Neural cell (in vitro differentiated cells): Measurements from ENCODE around the gene LSMEM2. TPM values are rescaled to one million over a fixed set of nuclear protein-coding genes. Genes with fewer than 3 reads are reported as not detected.

Experiments used
- H2AFZ ChIP-seq: fragments of 200-600, 300-800 bp; sonication (generic), shearing (Covaris generic); 2 replicates; pipeline ENCODE4 v1.6.0; 2014; ENCODE audit warnings: low read depth, mild to moderate bottlenecking, antibody characterized with exemption, low read length, moderate library complexity
- H3F3A ChIP-seq: fragments of 200-600 bp; shearing (Covaris generic); 2 replicates; pipeline ENCODE4 v1.6.1; 2016; ENCODE audit warnings: mild to moderate bottlenecking, moderate library complexity, mixed read lengths, antibody characterized with exemption, low read length; ENCODE audit not compliant: insufficient read depth, poor library complexity, severe bottlenecking
- H3K27ac ChIP-seq: fragments of 200-600, 300-800 bp; sonication (generic), shearing (Covaris generic); 2 replicates; pipeline ENCODE4 v1.5.1; 2014; ENCODE audit warnings: mild to moderate bottlenecking, low read length, moderate library complexity
- H3K27me3 ChIP-seq: fragments of 300-800, 200-600 bp; sonication (generic), shearing (Covaris generic); 2 replicates; pipeline ENCODE4 v1.6.0; 2014; ENCODE audit warnings: mild to moderate bottlenecking, low read depth, low read length, moderate library complexity; ENCODE audit not compliant: insufficient read depth
- H3K36me3 ChIP-seq: fragments of 300-800, 200-600 bp; sonication (generic), shearing (Covaris generic); 2 replicates; pipeline ENCODE4 v1.5.1; 2014; ENCODE audit warnings: mild to moderate bottlenecking, antibody characterized with exemption, low read length, moderate library complexity; ENCODE audit not compliant: insufficient read depth
- H3K4me2 ChIP-seq: fragments of 300-800, 200-600 bp; sonication (generic), shearing (Covaris generic); 2 replicates; pipeline ENCODE4 v1.6.0; 2014; ENCODE audit warnings: mild to moderate bottlenecking, low read length
- H3K4me3 ChIP-seq: fragments of 300-800, 200-600 bp; sonication (generic), shearing (Covaris generic); 2 replicates; pipeline ENCODE4 v1.5.1; 2014; ENCODE audit warnings: mild to moderate bottlenecking, low read length, moderate library complexity
- H3K79me2 ChIP-seq: fragments of 200-600 bp; shearing (Covaris generic); replicated peaks from 2 replicates; pipeline ENCODE4 v1.6.0; 2014; ENCODE audit warnings: mild to moderate bottlenecking, low read length, moderate library complexity; ENCODE audit not compliant: insufficient read depth
- H3K9ac ChIP-seq: fragments of 300-800, 200-600 bp; sonication (generic), shearing (Covaris generic); 2 replicates; pipeline ENCODE4 v1.6.1; 2016; ENCODE audit warnings: mild to moderate bottlenecking, low read length, mixed read lengths
- H3K9me2 ChIP-seq: fragments of 200-600 bp; shearing (Covaris generic); 2 replicates; pipeline ENCODE4 v1.6.1; 2016; ENCODE audit warnings: mild to moderate bottlenecking, low read length, mixed read lengths; ENCODE audit not compliant: insufficient read depth
- H3K9me3 ChIP-seq: fragments of 200-600, 300-800 bp; sonication (generic), shearing (Covaris generic); 2 replicates; pipeline ENCODE4 v1.6.1; 2016; ENCODE audit warnings: mild to moderate bottlenecking, mixed run types, low read length, moderate library complexity, mixed read lengths
- H4K20me1 ChIP-seq: fragments of 200-600 bp; shearing (Covaris generic); 2 replicates; pipeline ENCODE4 v1.6.1; 2016; ENCODE audit warnings: mild to moderate bottlenecking, mixed run types; ENCODE audit not compliant: insufficient read depth
- EP300 ChIP-seq: fragments of 450-650 bp; conservative IDR thresholded peaks from 2 replicates; pipeline ENCODE4 v1.6.1; 2014; ENCODE audit warnings: antibody characterized with exemption, mild to moderate bottlenecking, moderate library complexity; ENCODE audit not compliant: poor library complexity, severe bottlenecking
- EZH2 ChIP-seq: fragments of 200-600, 300-800 bp; shearing (Covaris generic), sonication (generic); IDR thresholded peaks from 2 replicates; pipeline ENCODE4 v1.6.1; 2014; ENCODE audit warnings: antibody characterized with exemption, low read length, borderline replicate concordance, mild to moderate bottlenecking; ENCODE audit not compliant: insufficient read depth, poor library complexity, severe bottlenecking
- MXI1 ChIP-seq: fragments of 450-650 bp; conservative IDR thresholded peaks from 2 replicates; pipeline ENCODE4 v1.6.1; 2014; ENCODE audit warnings: antibody characterized with exemption, mild to moderate bottlenecking; ENCODE audit not compliant: poor library complexity, severe bottlenecking
- POLR2AphosphoS5 ChIP-seq: IDR thresholded peaks from 2 replicates; pipeline ENCODE4 v1.6.1; 2012
- RAD21 ChIP-seq: fragments of 450-650 bp; conservative IDR thresholded peaks from 2 replicates; pipeline ENCODE4 v1.6.1; 2014; ENCODE audit warnings: antibody characterized with exemption, mild to moderate bottlenecking, moderate library complexity
- SMC3 ChIP-seq: fragments of 450-650 bp; conservative IDR thresholded peaks from 2 replicates; pipeline ENCODE4 v1.6.1; 2014; ENCODE audit warnings: antibody characterized with exemption, mild to moderate bottlenecking, moderate library complexity; ENCODE audit not compliant: poor library complexity
- TAF1 ChIP-seq: IDR thresholded peaks from 2 replicates; pipeline ENCODE4 v1.6.1; 2012; ENCODE audit warnings: low read depth
- polyA plus RNA-seq: library from polyadenylated mRNA; depleted of rRNA; stranded (reverse); fragments of >200 nt; gene quantifications from 2 replicates; pipeline ENCODE4 v1.2.3, GENCODE V29; 2014
- TF ChIP-seq, protein P1 (sequence below): IDR thresholded peaks from 2 replicates; pipeline ENCODE4 v1.6.1; 2012; ENCODE audit warnings: borderline replicate concordance
- TF ChIP-seq, protein P2 (sequence below): fragments of 450-650 bp; IDR thresholded peaks from 2 replicates; pipeline ENCODE4 v1.5.1; 2014; ENCODE audit warnings: antibody characterized with exemption, mild to moderate bottlenecking, moderate library complexity; ENCODE audit not compliant: poor library complexity, severe bottlenecking

LSMEM2 gene
- polyA plus RNA-seq, 1 donor from 2014 or later = not detected

GRCh38 chr3:50266836-50267235, 12.1 kb upstream of the LSMEM2 start:
- Histone ChIP-seq H3K36me3 (no peaks in the 10 kb centered on the region), H3K9ac (no peak overlapping the region), H3K9me3 (no peaks in the 10 kb centered on the region), H3F3A (no peaks in the 10 kb centered on the region), H3K4me2 (no peak overlapping the region), H2AFZ (no peak overlapping the region), H3K9me2 (no peaks in the 10 kb centered on the region), H3K27me3 (no peaks in the 10 kb centered on the region), H3K79me2 (no peaks in the 10 kb centered on the region), H3K4me3 (no peak overlapping the region), H4K20me1 (no peaks in the 10 kb centered on the region), H3K27ac (no peak overlapping the region)
- TF ChIP-seq TAF1 = no peak
- TF ChIP-seq RAD21 = no peak
- TF ChIP-seq MXI1 = no peak
- TF ChIP-seq, protein P1, sequence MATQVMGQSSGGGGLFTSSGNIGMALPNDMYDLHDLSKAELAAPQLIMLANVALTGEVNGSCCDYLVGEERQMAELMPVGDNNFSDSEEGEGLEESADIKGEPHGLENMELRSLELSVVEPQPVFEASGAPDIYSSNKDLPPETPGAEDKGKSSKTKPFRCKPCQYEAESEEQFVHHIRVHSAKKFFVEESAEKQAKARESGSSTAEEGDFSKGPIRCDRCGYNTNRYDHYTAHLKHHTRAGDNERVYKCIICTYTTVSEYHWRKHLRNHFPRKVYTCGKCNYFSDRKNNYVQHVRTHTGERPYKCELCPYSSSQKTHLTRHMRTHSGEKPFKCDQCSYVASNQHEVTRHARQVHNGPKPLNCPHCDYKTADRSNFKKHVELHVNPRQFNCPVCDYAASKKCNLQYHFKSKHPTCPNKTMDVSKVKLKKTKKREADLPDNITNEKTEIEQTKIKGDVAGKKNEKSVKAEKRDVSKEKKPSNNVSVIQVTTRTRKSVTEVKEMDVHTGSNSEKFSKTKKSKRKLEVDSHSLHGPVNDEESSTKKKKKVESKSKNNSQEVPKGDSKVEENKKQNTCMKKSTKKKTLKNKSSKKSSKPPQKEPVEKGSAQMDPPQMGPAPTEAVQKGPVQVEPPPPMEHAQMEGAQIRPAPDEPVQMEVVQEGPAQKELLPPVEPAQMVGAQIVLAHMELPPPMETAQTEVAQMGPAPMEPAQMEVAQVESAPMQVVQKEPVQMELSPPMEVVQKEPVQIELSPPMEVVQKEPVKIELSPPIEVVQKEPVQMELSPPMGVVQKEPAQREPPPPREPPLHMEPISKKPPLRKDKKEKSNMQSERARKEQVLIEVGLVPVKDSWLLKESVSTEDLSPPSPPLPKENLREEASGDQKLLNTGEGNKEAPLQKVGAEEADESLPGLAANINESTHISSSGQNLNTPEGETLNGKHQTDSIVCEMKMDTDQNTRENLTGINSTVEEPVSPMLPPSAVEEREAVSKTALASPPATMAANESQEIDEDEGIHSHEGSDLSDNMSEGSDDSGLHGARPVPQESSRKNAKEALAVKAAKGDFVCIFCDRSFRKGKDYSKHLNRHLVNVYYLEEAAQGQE = no peak
- TF ChIP-seq, protein P2, sequence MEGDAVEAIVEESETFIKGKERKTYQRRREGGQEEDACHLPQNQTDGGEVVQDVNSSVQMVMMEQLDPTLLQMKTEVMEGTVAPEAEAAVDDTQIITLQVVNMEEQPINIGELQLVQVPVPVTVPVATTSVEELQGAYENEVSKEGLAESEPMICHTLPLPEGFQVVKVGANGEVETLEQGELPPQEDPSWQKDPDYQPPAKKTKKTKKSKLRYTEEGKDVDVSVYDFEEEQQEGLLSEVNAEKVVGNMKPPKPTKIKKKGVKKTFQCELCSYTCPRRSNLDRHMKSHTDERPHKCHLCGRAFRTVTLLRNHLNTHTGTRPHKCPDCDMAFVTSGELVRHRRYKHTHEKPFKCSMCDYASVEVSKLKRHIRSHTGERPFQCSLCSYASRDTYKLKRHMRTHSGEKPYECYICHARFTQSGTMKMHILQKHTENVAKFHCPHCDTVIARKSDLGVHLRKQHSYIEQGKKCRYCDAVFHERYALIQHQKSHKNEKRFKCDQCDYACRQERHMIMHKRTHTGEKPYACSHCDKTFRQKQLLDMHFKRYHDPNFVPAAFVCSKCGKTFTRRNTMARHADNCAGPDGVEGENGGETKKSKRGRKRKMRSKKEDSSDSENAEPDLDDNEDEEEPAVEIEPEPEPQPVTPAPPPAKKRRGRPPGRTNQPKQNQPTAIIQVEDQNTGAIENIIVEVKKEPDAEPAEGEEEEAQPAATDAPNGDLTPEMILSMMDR = no peak
- TF ChIP-seq POLR2AphosphoS5 = no peak
- TF ChIP-seq EP300 = no peak
- no peak for TF ChIP-seq EZH2
- no peak for TF ChIP-seq SMC3

GRCh38 chr3:50267280-50267913, 11.5 kb upstream of the LSMEM2 start:
- Histone ChIP-seq H3K9me3 (no peaks in the 10 kb centered on the region), H3K4me2 (no peak overlapping the region), H4K20me1 (no peaks in the 10 kb centered on the region), H3K9ac (no peak overlapping the region), H3K79me2 (no peaks in the 10 kb centered on the region), H2AFZ (no peak overlapping the region), H3K4me3 (no peak overlapping the region), H3K27me3 (no peaks in the 10 kb centered on the region), H3K27ac (no peak overlapping the region), H3K9me2 (no peaks in the 10 kb centered on the region), H3K36me3 (no peaks in the 10 kb centered on the region), H3F3A (no peaks in the 10 kb centered on the region)
- TF ChIP-seq MXI1 = no peak
